SK-N-MC (cell line): ENCODE results near the gene MON2.

Experiments
- DNase-seq: peaks from one replicate; pipeline ENCODE4 v3.0.0-alpha.2; 2011; ENCODE audit warnings: low read depth, low spot score
- H3K27ac ChIP-seq: fragments of 200-600 bp; sonication (generic); 2 replicates; pipeline ENCODE4 v1.5.1; 2016; ENCODE audit warnings: mixed run types
- H3K36me3 ChIP-seq: fragments of 200-600 bp; sonication (generic); 2 replicates; pipeline ENCODE4 v1.6.1; 2017; ENCODE audit warnings: antibody characterized with exemption, low read length, mixed read lengths; ENCODE audit not compliant: insufficient read depth
- H3K4me3 ChIP-seq: fragments of 200-600 bp; sonication (generic); 2 replicates; pipeline ENCODE4 v1.5.1; 2016
- H3K9ac ChIP-seq: fragments of 200-600 bp; sonication (generic); 2 replicates; pipeline ENCODE4 v1.8.0; 2017; ENCODE audit warnings: mixed run types, mixed read lengths; ENCODE audit not compliant: insufficient read length
- H3K9me3 ChIP-seq: fragments of 200-600 bp; sonication (generic); 2 replicates; pipeline ENCODE4 v1.6.1; 2017; ENCODE audit warnings: low read depth, mild to moderate bottlenecking, antibody characterized with exemption, low read length, moderate library complexity, mixed read lengths
- EZH2 ChIP-seq: fragments of 200-600 bp; sonication (generic); IDR thresholded peaks from one replicate; pipeline ENCODE4 v1.6.1; 2017; ENCODE audit warnings: antibody characterized with exemption
- FOXP2 ChIP-seq: optimal IDR thresholded peaks from 2 replicates; pipeline ENCODE3; 2011; ENCODE audit warnings: mild to moderate bottlenecking, moderate library complexity; ENCODE audit not compliant: insufficient read depth; ENCODE audit errors: extremely low read length, control extremely low read depth
- POLR2AphosphoS5 ChIP-seq: IDR thresholded peaks from 2 replicates; pipeline ENCODE4 v1.6.1; 2012; ENCODE audit warnings: mild to moderate bottlenecking, low read depth, low read length, borderline replicate concordance

The MON2 gene

DNA sequence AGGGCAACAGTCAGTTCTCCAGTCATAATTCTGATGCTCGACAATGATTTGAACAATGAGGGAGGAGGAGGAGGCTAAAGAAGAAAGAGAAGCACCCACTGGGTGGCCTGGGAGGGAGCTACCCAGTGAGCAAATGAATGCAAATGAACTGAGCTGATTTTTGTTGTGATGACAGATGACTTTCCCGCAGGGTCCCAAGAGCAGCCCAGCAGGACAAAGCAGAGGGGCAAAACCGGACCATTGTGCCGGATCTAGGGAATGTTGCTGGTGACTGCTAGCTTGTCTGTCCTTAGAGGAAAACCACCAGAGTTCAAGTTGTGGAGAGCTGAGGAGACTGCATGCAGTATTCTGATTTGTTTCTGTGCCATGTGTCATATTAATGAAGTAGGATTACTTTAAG lies 162.8 kb downstream of the MON2 start:
- TF ChIP-seq EZH2: no peak
- no peak for TF ChIP-seq FOXP2
- no peak for TF ChIP-seq POLR2AphosphoS5
- H3K36me3 ChIP-seq: no peaks in the 10 kb centered on the region
- H3K27ac ChIP-seq: no peak overlapping the region
- no peaks in the 10 kb centered on the region for H3K9me3 ChIP-seq
- no peak overlapping the region for H3K4me3 ChIP-seq
- H3K9ac ChIP-seq: no peak overlapping the region
- no peak for DNase-seq

DNA sequence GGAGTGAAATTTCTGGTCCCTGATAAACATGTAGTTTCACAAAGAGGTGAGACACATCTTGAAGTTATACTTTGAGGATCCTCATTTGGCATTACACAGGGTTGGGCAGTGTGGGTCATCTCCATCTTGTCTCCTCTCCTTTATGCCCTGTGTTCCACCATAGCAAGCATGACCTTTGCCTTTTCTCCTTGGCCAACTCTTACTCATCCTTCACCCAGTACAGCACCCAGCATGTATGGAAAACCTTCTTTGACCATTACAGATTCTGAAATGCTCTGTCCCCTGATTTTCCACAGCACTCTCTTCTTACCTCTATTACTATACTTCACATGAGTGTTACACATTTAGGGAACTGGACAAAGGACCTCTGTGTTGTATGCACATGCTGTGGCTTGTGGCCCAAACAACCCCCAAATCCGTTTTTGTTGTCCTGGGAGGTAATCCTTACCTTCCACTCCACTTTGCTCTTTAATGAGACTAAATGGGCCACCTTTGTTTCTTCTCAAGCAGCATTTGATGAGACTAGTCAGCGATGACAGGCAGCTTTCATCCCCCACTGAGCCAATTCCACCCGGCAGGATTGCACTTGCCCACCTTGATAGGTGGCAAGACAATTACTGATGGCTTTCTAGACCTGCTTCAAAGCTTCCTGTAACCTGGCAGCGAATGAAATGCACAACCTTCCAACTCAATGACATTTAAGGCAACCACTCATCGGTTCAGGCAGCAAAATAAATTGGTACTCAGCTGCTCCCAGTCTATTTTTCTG lies 163.5 kb downstream of the MON2 start:
- no peak for TF ChIP-seq POLR2AphosphoS5
- H3K36me3 ChIP-seq: no peaks in the 10 kb centered on the region
- no peak overlapping the region for H3K27ac ChIP-seq
- H3K9ac ChIP-seq: no peak overlapping the region
- DNase-seq: no peak
- no peaks in the 10 kb centered on the region for H3K9me3 ChIP-seq
- no peak overlapping the region for H3K4me3 ChIP-seq

DNA sequence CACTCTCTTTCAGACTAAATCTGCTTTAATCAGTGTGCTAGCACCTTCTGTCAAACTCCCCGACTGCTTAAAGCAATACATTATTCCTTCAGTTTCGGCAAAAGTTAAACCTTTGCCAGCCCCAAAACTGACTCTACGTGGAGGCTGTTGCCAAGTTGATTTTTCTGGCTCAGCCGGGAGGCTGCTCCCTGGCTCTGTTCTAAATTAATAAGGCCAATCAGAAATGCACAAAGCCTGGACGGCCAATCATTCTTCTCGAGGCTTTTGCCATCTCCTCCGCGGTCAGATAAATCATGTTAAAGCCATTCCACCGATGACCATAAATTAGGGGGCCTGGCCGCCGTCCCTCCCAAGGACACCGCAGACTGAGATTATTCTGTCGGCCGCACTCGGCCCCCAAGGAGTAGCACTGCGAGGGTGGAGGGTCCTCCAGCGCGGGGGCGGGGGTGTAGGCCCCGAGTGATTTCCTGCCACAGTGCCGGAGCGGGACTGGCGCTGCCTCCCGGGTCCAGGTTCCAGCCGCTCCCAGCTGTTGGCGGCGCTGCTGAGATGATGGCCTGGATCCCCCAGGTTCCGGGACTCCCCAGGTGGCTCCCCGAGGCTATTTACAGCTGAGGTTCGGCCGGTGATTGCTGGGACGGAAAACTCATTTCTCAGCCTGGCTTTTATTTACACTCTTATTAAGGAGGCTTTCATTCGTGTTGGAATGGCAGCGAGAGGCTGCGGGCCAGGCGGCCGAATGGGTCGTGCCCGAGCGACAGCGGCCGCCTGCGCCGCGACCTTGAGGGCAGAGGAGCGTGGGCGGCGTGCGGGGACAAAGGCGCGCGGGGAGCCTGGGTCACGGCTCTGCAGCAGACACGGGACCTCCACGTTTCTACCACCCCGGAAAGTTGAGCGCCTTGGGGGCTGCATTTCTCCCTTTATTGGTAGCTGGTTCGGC lies 165.1 kb downstream of the MON2 start:
- H3K27ac ChIP-seq: no peak overlapping the region
- H3K36me3 ChIP-seq: no peaks in the 10 kb centered on the region
- DNase-seq: no peak
- H3K9ac ChIP-seq: no peak overlapping the region
- no peak for TF ChIP-seq POLR2AphosphoS5
- no peak for TF ChIP-seq FOXP2
- no peak for TF ChIP-seq EZH2
- H3K9me3 ChIP-seq: no peaks in the 10 kb centered on the region
- no peak overlapping the region for H3K4me3 ChIP-seq

DNA sequence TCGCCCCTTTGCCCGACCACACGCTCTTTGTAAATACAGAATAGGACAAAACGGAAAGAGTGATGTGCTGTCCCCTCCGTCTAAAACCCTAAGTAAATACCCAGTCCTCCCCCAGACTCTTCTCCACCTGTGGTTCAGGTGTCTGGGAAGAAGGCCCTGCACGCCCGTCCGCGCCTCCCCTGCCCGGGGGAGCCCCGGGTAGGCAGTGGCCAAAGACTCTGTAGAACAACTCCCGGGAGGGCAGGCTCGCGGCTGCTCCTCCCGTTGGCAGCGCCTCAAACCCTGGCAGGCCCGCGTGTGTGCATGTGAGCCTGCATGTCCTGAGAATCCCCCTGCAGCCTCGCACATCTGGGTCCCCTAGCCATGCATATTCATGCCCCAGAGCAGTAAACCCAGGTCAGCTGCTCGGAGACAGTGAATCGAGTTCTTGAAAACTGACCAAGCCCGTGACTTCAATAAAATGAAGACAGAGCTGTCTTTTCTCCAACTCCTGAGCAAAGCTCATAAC lies 165.8 kb downstream of the MON2 start:
- Histone ChIP-seq H3K36me3 (no peaks in the 10 kb centered on the region), H3K4me3 (no peak overlapping the region), H3K9ac (no peak overlapping the region), H3K9me3 (no peaks in the 10 kb centered on the region), H3K27ac (no peak overlapping the region)
- TF ChIP-seq FOXP2: no peak
- no peak for TF ChIP-seq POLR2AphosphoS5
- no peak for TF ChIP-seq EZH2
- no peak for DNase-seq

DNA sequence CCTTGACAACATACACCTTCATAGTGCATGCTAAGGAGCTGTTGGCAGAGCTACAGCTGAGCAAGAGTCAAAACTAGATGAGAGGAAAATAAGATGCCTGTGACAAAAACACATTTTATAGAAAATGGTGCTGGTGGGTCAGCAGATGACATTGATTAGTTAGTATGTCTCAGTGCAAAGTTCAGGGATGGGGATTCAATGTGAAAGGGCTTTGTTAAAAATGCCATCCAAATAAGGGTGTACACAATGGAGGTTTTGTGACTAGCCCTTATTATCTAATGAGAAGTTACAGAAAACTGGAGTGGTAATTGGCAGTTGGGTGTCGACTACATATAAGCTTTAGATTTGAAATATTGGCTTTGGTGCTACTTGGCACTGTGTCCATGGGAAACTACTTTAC lies 169.0 kb downstream of the MON2 start:
- no peak overlapping the region for H3K9ac ChIP-seq
- TF ChIP-seq POLR2AphosphoS5: no peak
- TF ChIP-seq EZH2: no peak
- TF ChIP-seq FOXP2: no peak
- no peaks in the 10 kb centered on the region for H3K36me3 ChIP-seq
- DNase-seq: no peak
- H3K9me3 ChIP-seq: no peaks in the 10 kb centered on the region
- no peak overlapping the region for H3K27ac ChIP-seq
- H3K4me3 ChIP-seq: no peak overlapping the region

DNA sequence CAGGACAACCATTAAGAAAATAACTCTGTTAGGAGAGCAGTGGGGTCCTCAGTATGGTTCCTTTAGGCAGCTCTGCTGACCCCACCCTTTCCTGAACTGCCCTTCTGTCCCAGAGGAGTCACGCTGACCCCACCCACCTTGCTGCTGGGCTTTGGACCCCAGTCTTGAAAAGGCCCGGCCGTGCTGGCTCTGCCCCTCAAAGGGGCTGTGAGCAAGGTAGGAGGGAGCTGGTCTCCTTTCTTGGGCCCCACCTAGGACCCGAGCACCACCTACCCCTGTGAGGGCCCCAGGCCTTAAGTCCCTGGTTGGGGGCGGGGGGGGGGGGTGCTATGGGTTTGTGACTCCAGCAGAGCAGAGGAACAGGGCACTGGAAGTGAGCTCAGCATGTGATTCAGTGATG lies 171.1 kb downstream of the MON2 start:
- H3K27ac ChIP-seq: no peak overlapping the region
- no peaks in the 10 kb centered on the region for H3K36me3 ChIP-seq
- no peak for DNase-seq
- no peak for TF ChIP-seq EZH2
- no peak for TF ChIP-seq FOXP2
- TF ChIP-seq POLR2AphosphoS5: no peak
- no peaks in the 10 kb centered on the region for H3K9me3 ChIP-seq
- H3K4me3 ChIP-seq: no peak overlapping the region
- no peak overlapping the region for H3K9ac ChIP-seq

DNA sequence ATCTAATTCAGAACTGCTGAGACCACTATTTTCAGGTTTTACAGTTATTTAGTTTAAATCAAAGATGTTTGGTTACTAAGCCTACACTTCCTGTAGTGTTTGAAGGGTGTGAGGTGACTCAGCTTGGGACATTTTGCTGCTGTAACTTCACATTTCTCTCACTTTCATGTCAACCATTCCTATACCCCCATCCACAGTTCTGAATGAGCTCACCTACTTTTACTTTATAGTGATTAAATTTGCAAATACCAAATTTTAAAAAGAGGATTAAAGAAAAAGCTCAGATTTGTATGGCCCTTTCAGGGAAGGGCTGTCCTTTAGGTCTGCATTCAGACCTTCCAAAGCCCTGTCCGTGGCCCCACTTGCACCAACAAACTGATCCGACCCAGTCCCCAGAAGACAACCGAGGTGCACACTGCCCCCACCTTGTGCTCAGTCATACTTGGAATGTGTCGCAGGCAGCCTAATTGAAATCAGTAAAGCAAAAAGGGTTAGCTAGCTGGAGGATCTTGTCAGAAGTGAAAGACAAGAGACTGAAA lies 174.4 kb downstream of the MON2 start:
- TF ChIP-seq EZH2 (no peak), POLR2AphosphoS5 (no peak)
- H3K9ac ChIP-seq: no peak overlapping the region
- DNase-seq: no peak
- H3K36me3 ChIP-seq: no peaks in the 10 kb centered on the region
- no peaks in the 10 kb centered on the region for H3K9me3 ChIP-seq
- H3K27ac ChIP-seq: no peak overlapping the region
- H3K4me3 ChIP-seq: no peak overlapping the region

DNA sequence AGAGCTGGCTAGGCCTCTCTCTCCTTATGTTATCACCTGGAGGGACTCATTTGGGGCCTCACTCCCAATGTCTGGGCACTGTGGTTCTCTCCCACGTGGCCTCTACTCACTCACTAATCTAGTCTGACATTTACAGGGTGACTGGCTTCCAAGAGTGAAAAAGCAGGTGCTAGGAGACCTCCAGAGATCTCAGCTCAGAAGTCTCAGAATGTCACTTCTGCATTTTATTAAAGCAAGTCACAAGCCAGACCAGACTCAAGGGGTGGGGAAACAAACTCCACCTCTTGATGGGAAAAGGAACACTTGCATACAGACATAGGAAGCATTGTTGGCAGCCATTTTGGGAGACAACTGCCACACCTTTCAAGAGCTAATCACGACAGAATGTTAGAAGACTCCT lies 175.9 kb downstream of the MON2 start:
- TF ChIP-seq POLR2AphosphoS5 (no peak), FOXP2 (no peak), EZH2 (no peak)
- DNase-seq: no peak

More for the DNA sequence above, 175.9 kb downstream of the MON2 start:
- no peak overlapping the region for H3K4me3 ChIP-seq
- no peak overlapping the region for H3K9ac ChIP-seq
- no peak overlapping the region for H3K27ac ChIP-seq
- no peaks in the 10 kb centered on the region for H3K9me3 ChIP-seq
- H3K36me3 ChIP-seq: no peaks in the 10 kb centered on the region
